HUES64 (cell line): ENCODE measurements around the gene MICAL3.

Source experiments
- H3K27ac ChIP-seq: 2 replicates; pipeline ENCODE4 v1.7.0; 2013; ENCODE audit warnings: low read depth, low read length, inconsistent platforms
- H3K27me3 ChIP-seq: 2 replicates; pipeline ENCODE4 v1.6.1; 2013; ENCODE audit warnings: mild to moderate bottlenecking, low read length; ENCODE audit not compliant: insufficient read depth
- H3K36me3 ChIP-seq: 2 replicates; pipeline ENCODE4 v1.6.1; 2013; ENCODE audit warnings: mild to moderate bottlenecking, low read length; ENCODE audit not compliant: insufficient read depth
- H3K4me1 ChIP-seq: 2 replicates; pipeline ENCODE4 v1.6.1; 2013; ENCODE audit warnings: mild to moderate bottlenecking, low read length, moderate library complexity; ENCODE audit not compliant: insufficient read depth
- H3K4me3 ChIP-seq: 2 replicates; pipeline ENCODE4 v1.5.1; 2013; ENCODE audit warnings: mild to moderate bottlenecking, low read length, moderate library complexity
- H3K9ac ChIP-seq: 2 replicates; pipeline ENCODE4 v1.6.1; 2013; ENCODE audit warnings: mild to moderate bottlenecking, low read depth, low read length
- H3K9me3 ChIP-seq: 2 replicates; pipeline ENCODE4 v1.6.1; 2013; ENCODE audit warnings: low read depth, low read length; ENCODE audit not compliant: insufficient read depth
- WGBS: fragments of 150-250, 120-280 bp; methylation state at CpG from one replicate; pipeline ENCODE4 v1.1.7; 2013; ENCODE audit warnings: missing lambda C conversion rate; 5-methylcytosine and 5-hydroxymethylcytosine counted together

Gene MICAL3

GRCh38 chr22:17803609-17804270, 220.6 kb downstream of the MICAL3 start:
- no peaks in the 10 kb centered on the region for H3K4me1 ChIP-seq
- no peaks in the 10 kb centered on the region for H3K9me3 ChIP-seq
- H3K27ac ChIP-seq: no peak overlapping the region
- H3K36me3 ChIP-seq: peaks cover 17% of the 10 kb centered on the region; the same call in 1 of the 2 replicates
- H3K4me3 ChIP-seq: no peak overlapping the region
- H3K27me3 ChIP-seq: no peaks in the 10 kb centered on the region
- 95% methylated on average over 20 of the region's 20 CpGs for WGBS
- no peak overlapping the region for H3K9ac ChIP-seq

- no peaks in the 10 kb centered on the region for H3K4me1 ChIP-seq
- no peaks in the 10 kb centered on the region for H3K9me3 ChIP-seq
- no peak overlapping the region for H3K9ac ChIP-seq
- no peak overlapping the region for H3K4me3 ChIP-seq
- peaks cover 15% of the 10 kb centered on the region; the same call in 1 of the 2 replicates for H3K36me3 ChIP-seq
- WGBS: 90% methylated on average over 2 of the region's 2 CpGs
- no peaks in the 10 kb centered on the region for H3K27me3 ChIP-seq
- no peak overlapping the region for H3K27ac ChIP-seq
Observed at GRCh38 chr22:17802822-17803221, 221.5 kb downstream of the MICAL3 start.

- Histone ChIP-seq H3K9ac (no peak overlapping the region), H3K9me3 (no peaks in the 10 kb centered on the region), H3K4me1 (no peaks in the 10 kb centered on the region), H3K36me3 (peaks cover 15% of the 10 kb centered on the region; the same call in 1 of the 2 replicates), H3K27me3 (no peaks in the 10 kb centered on the region), H3K4me3 (no peak overlapping the region), H3K27ac (no peak overlapping the region)
- WGBS: 94% methylated on average over 10 of the region's 10 CpGs
Observed at GRCh38 chr22:17802411-17802810, 221.9 kb downstream of the MICAL3 start.

GRCh38 chr22:17797721-17798559, 226.4 kb downstream of the MICAL3 start:
- Histone ChIP-seq H3K36me3 (no peaks in the 10 kb centered on the region), H3K27me3 (no peaks in the 10 kb centered on the region), H3K4me1 (no peaks in the 10 kb centered on the region), H3K9ac (no peak overlapping the region), H3K9me3 (no peaks in the 10 kb centered on the region), H3K27ac (no peak overlapping the region), H3K4me3 (no peak overlapping the region)
- WGBS: 94% methylated on average over 23 of the region's 23 CpGs

- H3K27me3 ChIP-seq: no peaks in the 10 kb centered on the region
- no peaks in the 10 kb centered on the region for H3K9me3 ChIP-seq
- no peaks in the 10 kb centered on the region for H3K36me3 ChIP-seq
- no peak overlapping the region for H3K27ac ChIP-seq
- no peaks in the 10 kb centered on the region for H3K4me1 ChIP-seq
- H3K4me3 ChIP-seq: no peak overlapping the region
- H3K9ac ChIP-seq: no peak overlapping the region
- WGBS: 96% methylated on average over 5 of the region's 5 CpGs
Observed at GRCh38 chr22:17796695-17797094, 227.7 kb downstream of the MICAL3 start.

GRCh38 chr22:17795661-17796548, 228.5 kb downstream of the MICAL3 start:
- no peaks in the 10 kb centered on the region for H3K9me3 ChIP-seq
- 92% methylated on average over 32 of the region's 32 CpGs for WGBS
- H3K27ac ChIP-seq: no peak overlapping the region
- no peaks in the 10 kb centered on the region for H3K36me3 ChIP-seq
- H3K9ac ChIP-seq: no peak overlapping the region
- H3K4me3 ChIP-seq: no peak overlapping the region
- H3K4me1 ChIP-seq: no peaks in the 10 kb centered on the region
- no peaks in the 10 kb centered on the region for H3K27me3 ChIP-seq

GRCh38 chr22:17794726-17795542, 229.4 kb downstream of the MICAL3 start:
- Histone ChIP-seq H3K9me3 (no peaks in the 10 kb centered on the region), H3K27ac (no peak overlapping the region), H3K4me3 (no peak overlapping the region), H3K27me3 (no peaks in the 10 kb centered on the region), H3K4me1 (no peaks in the 10 kb centered on the region), H3K36me3 (no peaks in the 10 kb centered on the region), H3K9ac (no peak overlapping the region)
- WGBS: 93% methylated on average over 25 of the region's 25 CpGs

- WGBS: 92% methylated on average over 29 of the region's 29 CpGs
Observed at GRCh38 chr22:17792854-17793434, 231.4 kb downstream of the MICAL3 start.

GRCh38 chr22:17792299-17792698, 232.1 kb downstream of the MICAL3 start:
- Histone ChIP-seq H3K9ac (no peak overlapping the region), H3K36me3 (no peaks in the 10 kb centered on the region), H3K9me3 (no peaks in the 10 kb centered on the region), H3K27me3 (no peaks in the 10 kb centered on the region), H3K4me1 (peaks cover 1% of the 10 kb centered on the region; the same call in 1 of the 2 replicates), H3K27ac (no peak overlapping the region), H3K4me3 (no peak overlapping the region)
- 74% methylated on average over 5 of the region's 5 CpGs for WGBS

More at GRCh38 chr22:17792854-17793434, 231.4 kb downstream of the MICAL3 start:
- H3K4me3 ChIP-seq: no peak overlapping the region
- no peaks in the 10 kb centered on the region for H3K9me3 ChIP-seq
- no peaks in the 10 kb centered on the region for H3K36me3 ChIP-seq
- no peaks in the 10 kb centered on the region for H3K4me1 ChIP-seq
- H3K9ac ChIP-seq: no peak overlapping the region
- no peak overlapping the region for H3K27ac ChIP-seq
- H3K27me3 ChIP-seq: no peaks in the 10 kb centered on the region

GRCh38 chr22:17791196-17791595, 233.2 kb downstream of the MICAL3 start:
- Histone ChIP-seq H3K4me3 (no peak overlapping the region), H3K27ac (no peak overlapping the region), H3K9ac (no peak overlapping the region), H3K4me1 (peaks cover 8% of the 10 kb centered on the region; the same call in 1 of the 2 replicates), H3K9me3 (no peaks in the 10 kb centered on the region), H3K36me3 (no peaks in the 10 kb centered on the region), H3K27me3 (no peaks in the 10 kb centered on the region)
- WGBS: 95% methylated on average over 21 of the region's 21 CpGs
